Effector memory CD8-positive, alpha-beta T cell (primary cell): Measurements from ENCODE around the gene S100A1.
"Not testable (repeated sequence)": the region's sequence is repeated elsewhere in the genome, so short reads cannot be mapped to it uniquely, and the experiment has no call there.

ENCODE experiments used
- ATAC-seq: fragments of 150-1000 bp; cut with Tn5 transposase; replicated peaks from 2 replicates; pipeline ENCODE4 v1.10.0; 2021; ENCODE audit warnings: mild to moderate bottlenecking, moderate library complexity
- DNase-seq, 3 experiments: peaks; one replicate each; pipeline ENCODE4 v3.0.0; 2021
- H3K27ac Mint-ChIP-seq, 2 donors: one replicate each; pipeline ENCODE4 v1.8.0; 2022; ENCODE audit warnings: mild to moderate bottlenecking in 2 of 2, mixed read lengths in 2 of 2, moderate library complexity in 2 of 2
- H3K27me3 Mint-ChIP-seq, 2 donors: one replicate each; pipeline ENCODE4 v1.8.0; 2022; ENCODE audit warnings: mixed read lengths in 2 of 2
- H3K36me3 Mint-ChIP-seq: one replicate; pipeline ENCODE4 v1.8.0; 2022; ENCODE audit warnings: mild to moderate bottlenecking, moderate library complexity, mixed read lengths; ENCODE audit not compliant: insufficient read depth
- H3K4me1 Mint-ChIP-seq, 2 donors: one replicate each; pipeline ENCODE4 v1.8.0; 2022; ENCODE audit warnings: low read depth in 2 of 2, mixed read lengths in 2 of 2
- H3K4me3 Mint-ChIP-seq, 2 donors: one replicate each; pipeline ENCODE4 v1.8.0; 2022; ENCODE audit warnings: mild to moderate bottlenecking in 2 of 2, mixed read lengths in 2 of 2, moderate library complexity in 2 of 2
- H3K9me3 Mint-ChIP-seq, 2 donors: one replicate each; pipeline ENCODE4 v1.8.0; 2022; ENCODE audit warnings: mixed read lengths in 2 of 2

S100A1 gene

GRCh38 chr1:153658400-153659174, 30.4 kb downstream of the S100A1 start, which contains the start of gene SNAPIN:
SNAPIN (plus strand) TSS chr1:153658703; CDS start chr1:153658744, 41 bp downstream.
- H3K27me3 Mint-ChIP-seq, result no peaks in the 10 kb centered on the region
- ATAC-seq (peak; percentile 98), DNase-seq (peak; percentile 83 to 89 (median 84))
- H3K4me3 Mint-ChIP-seq, result peak within 1 kb of the TSS; percentile 94 to 95
- H3K9me3 Mint-ChIP-seq, result no peaks in the 10 kb centered on the region
- H3K36me3 Mint-ChIP-seq, result peaks cover 39% of the 10 kb centered on the region
- peak within 1 kb of the TSS; percentile 89 to 94 for H3K27ac Mint-ChIP-seq
- peaks cover 9 to 12% of the 10 kb centered on the region in 2 donors for H3K4me1 Mint-ChIP-seq

DNA sequence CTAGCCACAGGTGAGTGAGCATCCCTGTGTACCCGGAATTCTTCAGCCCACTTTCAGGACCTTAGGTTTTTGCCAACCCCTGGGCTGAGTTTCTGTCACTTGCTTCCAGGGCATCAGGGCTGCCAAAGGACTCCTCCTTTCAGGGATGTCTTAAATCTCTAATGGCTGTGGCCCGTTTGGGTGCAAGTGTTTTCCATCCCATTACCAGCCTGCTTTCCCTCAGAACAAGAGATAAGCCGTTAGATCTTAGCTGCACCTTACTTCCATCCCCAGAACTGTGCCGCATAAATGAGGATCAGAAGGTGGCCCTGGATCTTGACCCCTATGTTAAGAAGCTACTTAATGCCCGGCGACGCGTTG, 30.9 kb downstream of the S100A1 start:
- peaks cover 45% of the 10 kb centered on the region for H3K36me3 Mint-ChIP-seq
- peak overlapping the region; percentile 94 to 95 for H3K4me3 Mint-ChIP-seq
- no peaks in the 10 kb centered on the region for H3K9me3 Mint-ChIP-seq
- DNase-seq (no peak), ATAC-seq (no peak)
- H3K4me1 Mint-ChIP-seq, result peaks cover 9 to 12% of the 10 kb centered on the region in 2 donors
- H3K27me3 Mint-ChIP-seq, result no peaks in the 10 kb centered on the region
- H3K27ac Mint-ChIP-seq, result peak overlapping the region; percentile 89 to 94

GRCh38 chr1:153659656-153660055, 31.4 kb downstream of the S100A1 start:
- peak overlapping the region; percentile 15 to 89 for H3K27ac Mint-ChIP-seq
- DNase-seq, result no peak
- peaks cover 9 to 12% of the 10 kb centered on the region in 2 donors for H3K4me1 Mint-ChIP-seq
- peak overlapping the region; percentile 94 to 95 for H3K4me3 Mint-ChIP-seq
- H3K9me3 Mint-ChIP-seq, result no peaks in the 10 kb centered on the region
- H3K27me3 Mint-ChIP-seq, result no peaks in the 10 kb centered on the region
- no peak for ATAC-seq
- H3K36me3 Mint-ChIP-seq, result peaks cover 50% of the 10 kb centered on the region

GRCh38 chr1:153661111-153661708, 33.0 kb downstream of the S100A1 start:
- Mint-ChIP-seq H3K36me3 (peaks cover 65% of the 10 kb centered on the region), H3K9me3 (no peaks in the 10 kb centered on the region), H3K27me3 (no peaks in the 10 kb centered on the region), H3K4me3 (peak overlapping the region in 1 of 2 donors; percentile 23), H3K27ac (peak overlapping the region; percentile 3 to 68), H3K4me1 (peaks cover 9 to 12% of the 10 kb centered on the region in 2 donors)
- DNase-seq (no peak), ATAC-seq (no peak)

GRCh38 chr1:153662269-153662668, 34.0 kb downstream of the S100A1 start:
- H3K36me3 Mint-ChIP-seq, result peaks cover 76% of the 10 kb centered on the region
- peaks cover 9 to 12% of the 10 kb centered on the region in 2 donors for H3K4me1 Mint-ChIP-seq
- ATAC-seq (no peak), DNase-seq (no peak)
- H3K27me3 Mint-ChIP-seq, result no peaks in the 10 kb centered on the region
- no peaks in the 10 kb centered on the region for H3K9me3 Mint-ChIP-seq
- H3K4me3 Mint-ChIP-seq, result no peak overlapping the region
- no peak overlapping the region for H3K27ac Mint-ChIP-seq

DNA sequence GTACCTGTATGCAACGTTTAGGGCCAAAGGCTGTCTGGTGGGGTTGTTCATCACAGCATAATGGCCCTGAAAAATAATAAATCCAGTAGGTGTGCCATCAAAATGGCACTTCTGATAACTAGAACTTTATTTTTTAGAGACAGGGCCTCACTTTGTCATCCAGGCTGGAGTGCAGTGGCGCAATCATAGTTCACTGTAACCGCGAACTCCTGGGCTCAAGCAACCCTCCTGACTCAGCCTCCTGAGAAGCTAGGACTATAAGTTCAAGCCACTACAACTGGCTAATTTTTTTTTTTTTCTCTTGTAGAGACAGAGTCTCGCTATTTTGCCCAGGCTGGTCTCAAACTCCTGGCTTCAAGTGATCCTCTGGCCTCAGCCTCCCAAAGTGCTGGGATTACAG, 35.0 kb downstream of the S100A1 start:
- Mint-ChIP-seq H3K4me1 (peaks cover 11 to 14% of the 10 kb centered on the region in 2 donors), H3K4me3 (no peak overlapping the region), H3K27me3 (no peaks in the 10 kb centered on the region), H3K36me3 (peaks cover 85% of the 10 kb centered on the region), H3K27ac (no peak overlapping the region), H3K9me3 (no peaks in the 10 kb centered on the region)
- no peak for ATAC-seq
- no peak for DNase-seq

GRCh38 chr1:153667439-153667838, 39.2 kb downstream of the S100A1 start:
- Mint-ChIP-seq H3K27me3 (no peaks in the 10 kb centered on the region), H3K4me1 (peaks cover 5 to 18% of the 10 kb centered on the region in 2 donors), H3K4me3 (no peak overlapping the region), H3K27ac (peak overlapping the region in 1 of 2 donors; percentile 22), H3K9me3 (no peaks in the 10 kb centered on the region), H3K36me3 (peaks cover 71% of the 10 kb centered on the region)
- DNase-seq (no peak), ATAC-seq (no peak)

DNA sequence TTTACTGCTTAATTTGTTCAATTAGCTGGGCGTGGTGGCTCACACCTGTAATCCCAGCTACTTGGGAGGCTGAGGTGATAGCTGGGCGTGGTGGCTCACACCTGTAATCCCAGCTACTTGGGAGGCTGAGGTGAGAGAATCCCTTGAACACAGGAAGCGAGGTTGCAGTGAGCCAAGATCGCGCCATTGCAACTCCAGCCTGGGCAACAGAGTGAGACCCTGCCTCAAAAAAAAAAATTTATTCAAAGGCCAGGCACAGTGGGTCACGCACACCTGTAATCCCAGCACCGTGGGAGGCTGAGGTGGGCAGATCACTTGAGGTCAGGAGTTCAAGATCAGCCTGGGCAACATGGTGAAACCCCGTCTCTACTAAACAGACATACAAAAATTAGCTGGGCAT, 40.4 kb downstream of the S100A1 start:
- Mint-ChIP-seq H3K27ac (peak overlapping the region in 1 of 2 donors; percentile 71), H3K4me3 (peak overlapping the region; percentile 8 to 28), H3K36me3 (peaks cover 63% of the 10 kb centered on the region), H3K4me1 (peaks cover 5 to 18% of the 10 kb centered on the region in 2 donors)
- not testable (repeated sequence) for DNase-seq, H3K27me3 Mint-ChIP-seq, H3K9me3 Mint-ChIP-seq, ATAC-seq

DNA sequence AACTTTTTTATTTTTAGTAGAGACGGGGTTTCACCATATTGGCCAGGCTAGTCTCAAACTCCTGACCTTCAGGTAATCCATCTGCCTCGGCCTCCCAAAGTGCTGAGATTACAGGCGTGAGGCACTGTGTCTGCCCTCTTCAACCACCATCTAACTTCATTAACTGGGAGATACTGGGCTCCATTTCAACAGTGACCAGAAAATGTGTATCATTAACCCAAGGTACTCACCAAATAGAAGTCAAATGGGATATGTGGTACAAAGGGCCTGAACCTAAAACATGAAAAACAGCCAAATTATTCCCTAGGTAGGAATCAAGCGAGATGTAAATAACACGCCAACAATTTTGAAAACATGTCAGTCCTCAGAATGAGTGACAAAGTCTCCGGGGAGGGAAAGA, 41.4 kb downstream of the S100A1 start:
- ATAC-seq (no peak), DNase-seq (no peak)
- Mint-ChIP-seq H3K9me3 (no peaks in the 10 kb centered on the region), H3K4me3 (no peak overlapping the region), H3K36me3 (peaks cover 54% of the 10 kb centered on the region), H3K27ac (peak overlapping the region in 1 of 2 donors; percentile 71), H3K27me3 (no peaks in the 10 kb centered on the region), H3K4me1 (peaks cover 5 to 18% of the 10 kb centered on the region in 2 donors)

DNA sequence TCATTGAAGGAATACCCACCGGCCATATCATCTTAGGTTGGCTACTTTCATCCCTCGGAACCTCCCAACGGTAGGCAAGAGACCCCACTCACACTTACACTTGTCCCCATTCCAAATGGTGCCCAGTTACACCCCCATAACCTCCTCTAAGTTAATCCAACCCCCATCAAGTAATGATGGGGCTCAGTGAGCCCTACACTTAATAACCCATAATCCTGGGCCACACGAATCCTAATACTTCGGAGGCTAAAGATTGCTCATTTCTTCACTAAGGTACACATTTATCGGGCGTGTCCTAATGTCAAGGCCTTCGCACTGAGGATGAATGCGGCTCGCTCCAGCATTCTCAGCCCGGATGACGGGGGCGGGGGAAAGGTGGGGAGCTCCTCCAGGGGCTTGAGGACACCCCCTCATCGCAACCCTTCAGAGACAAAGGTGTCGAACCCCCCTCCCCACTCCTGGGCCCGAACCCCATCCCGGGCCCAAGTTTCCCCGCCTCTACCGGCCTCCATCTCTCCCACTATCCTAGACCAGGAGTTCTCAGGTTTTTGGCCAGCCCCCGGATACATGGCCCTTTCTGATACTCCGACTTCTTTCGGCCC, 42.1 kb downstream of the S100A1 start:
- Mint-ChIP-seq H3K4me3 (no peak overlapping the region), H3K9me3 (no peaks in the 10 kb centered on the region)
- ATAC-seq, result no peak

GRCh38 chr1:153670859-153671627, 42.8 kb downstream of the S100A1 start, which contains the start of gene ILF2:
ILF2 (minus strand) TSS chr1:153670993; CDS start chr1:153670922, 71 bp downstream.
- Mint-ChIP-seq H3K27me3 (peaks cover 0 to 1% of the 10 kb centered on the region in 2 donors), H3K9me3 (no peaks in the 10 kb centered on the region), H3K27ac (no peak within 1 kb of the TSS), H3K4me3 (no peak within 1 kb of the TSS), H3K4me1 (peaks cover 5 to 18% of the 10 kb centered on the region in 2 donors), H3K36me3 (peaks cover 39% of the 10 kb centered on the region)
- DNase-seq, result peak; percentile 95 to 96 (median 96)
- ATAC-seq, result peak; percentile 89

More for the DNA sequence above, 42.1 kb downstream of the S100A1 start:
- Mint-ChIP-seq H3K27ac (no peak overlapping the region), H3K27me3 (no peaks in the 10 kb centered on the region), H3K4me1 (peaks cover 5 to 18% of the 10 kb centered on the region in 2 donors), H3K36me3 (peaks cover 46% of the 10 kb centered on the region)
- peak in 1 of 3 experiments; percentile 12 for DNase-seq

- H3K4me3 Mint-ChIP-seq, H3K27ac Mint-ChIP-seq, H3K27me3 Mint-ChIP-seq, H3K9me3 Mint-ChIP-seq: not testable (repeated sequence)
- DNase-seq (peak; percentile 30 to 52 (median 48)), ATAC-seq (peak; percentile 42)
- peaks cover 32% of the 10 kb centered on the region for H3K36me3 Mint-ChIP-seq
- peaks cover 5 to 18% of the 10 kb centered on the region in 2 donors for H3K4me1 Mint-ChIP-seq
Measured at GRCh38 chr1:153671628-153672353, 43.6 kb downstream of the S100A1 start.
